IMR-90 (cell line): ENCODE results near the gene CHST2. TPM values are rescaled to one million over a fixed set of nuclear protein-coding genes. Genes with fewer than 3 reads are reported as not detected.
A peak's percentile ranks its signal among the peaks of the same experiment; 100 is the strongest.

Source experiments
- ATAC-seq: fragments of 200-7000 bp; cut with Tn5 transposase; 2 replicates; pipeline ENCODE4 v1.9.1; 2020; ENCODE audit warnings: low read depth, mild to moderate bottlenecking, moderate library complexity
- BruUV-seq: library from RNA; stranded (reverse); fragments of 400-500 nt; replicated peaks from 2 replicates; lab custom pipeline; 2021; lab: Mats Ljungman, UMichigan
- CTCF ChIA-PET: fragments of 300-600 bp; formaldehyde crosslinking; extraction: SDS; loops from one replicate; lab custom pipeline; 2021; ENCODE audit warnings: antibody characterized with exemption; lab: Yijun Ruan, JAX
- POLR2A ChIA-PET: fragments of 300-600 bp; sonication (Branson Sonifier 250); formaldehyde crosslinking; loops from one replicate; lab custom pipeline; 2022; ENCODE audit warnings: antibody characterized with exemption; ENCODE audit not compliant: unreplicated experiment; lab: Charles Lee
- DNase-seq: peaks from one replicate; pipeline ENCODE4 v3.0.0; 2013
- H2AFZ ChIP-seq: replicated peaks from 2 replicates; pipeline ENCODE3; 2013; ENCODE audit warnings: low read length, mild to moderate bottlenecking; ENCODE audit not compliant: poor library complexity
- H2AK5ac ChIP-seq: 2 replicates; pipeline ENCODE4 v1.6.1; 2013; ENCODE audit warnings: low read depth, low read length, inconsistent platforms
- H2AK9ac ChIP-seq: replicated peaks from 2 replicates; pipeline ENCODE3; 2013; ENCODE audit warnings: mild to moderate bottlenecking, low read depth, low read length, moderate library complexity; ENCODE audit not compliant: poor library complexity
- H2BK120ac ChIP-seq: 2 replicates; pipeline ENCODE4 v1.6.1; 2013; ENCODE audit warnings: low read depth, low read length, inconsistent platforms
- H2BK15ac ChIP-seq: 3 replicates; pipeline ENCODE4 v1.6.1; 2013; ENCODE audit warnings: low read depth, low read length, inconsistent platforms
- H2BK20ac ChIP-seq: 2 replicates; pipeline ENCODE4 v1.6.1; 2013; ENCODE audit warnings: low read depth, mild to moderate bottlenecking, inconsistent platforms, low read length, moderate library complexity
- H2BK5ac ChIP-seq: 2 replicates; pipeline ENCODE4 v1.6.1; 2013; ENCODE audit warnings: mild to moderate bottlenecking, low read depth, low read length, inconsistent platforms; ENCODE audit not compliant: poor library complexity, severe bottlenecking
- H3K14ac ChIP-seq: replicated peaks from 2 replicates; pipeline ENCODE4 v1.6.1; 2013; ENCODE audit warnings: low read depth, low read length, inconsistent platforms
- H3K18ac ChIP-seq: 2 replicates; pipeline ENCODE4 v1.6.1; 2013; ENCODE audit warnings: low read depth, low read length, control low read depth
- H3K23ac ChIP-seq: 2 replicates; pipeline ENCODE4 v1.6.1; 2013; ENCODE audit warnings: low read depth, low read length, inconsistent platforms
- H3K27ac ChIP-seq: 2 replicates; pipeline ENCODE4 v1.5.1; 2013; ENCODE audit warnings: mild to moderate bottlenecking, control low read depth, low read length; ENCODE audit not compliant: insufficient read depth
- H3K27me3 ChIP-seq: 2 replicates; pipeline ENCODE4 v1.6.1; 2013; ENCODE audit warnings: low read length; ENCODE audit not compliant: control insufficient read depth, insufficient read depth
- H3K36me3 ChIP-seq: 2 replicates; pipeline ENCODE4 v1.6.1; 2013; ENCODE audit warnings: low read length, mixed read lengths; ENCODE audit not compliant: control insufficient read depth, insufficient read depth
- H3K4ac ChIP-seq: 2 replicates; pipeline ENCODE4 v1.6.1; 2013; ENCODE audit warnings: low read depth, low read length, inconsistent platforms
- H3K4me1 ChIP-seq: 2 replicates; pipeline ENCODE4 v1.6.1; 2013; ENCODE audit warnings: low read length, mixed read lengths; ENCODE audit not compliant: control insufficient read depth, insufficient read depth
- H3K4me2 ChIP-seq: 2 replicates; pipeline ENCODE4 v1.6.1; 2013; ENCODE audit warnings: low read depth, mild to moderate bottlenecking, control low read depth, low read length, moderate library complexity
- H3K4me3 ChIP-seq: 2 replicates; pipeline ENCODE4 v1.5.1; 2013; ENCODE audit warnings: low read depth, mild to moderate bottlenecking, control low read depth, low read length, moderate library complexity; ENCODE audit not compliant: insufficient read depth
- H3K56ac ChIP-seq: 2 replicates; pipeline ENCODE4 v1.6.1; 2013; ENCODE audit warnings: low read length, inconsistent platforms; ENCODE audit not compliant: insufficient read depth; ENCODE audit errors: extremely low read depth
- H3K79me1 ChIP-seq, 2 experiments: 2 replicates each; pipeline ENCODE4 v1.6.1; 2013; ENCODE audit warnings: low read length in 2 of 2, inconsistent platforms in 1 of 2, low read depth in 1 of 2
- H3K9ac ChIP-seq: 2 replicates; pipeline ENCODE4 v1.6.1; 2013; ENCODE audit warnings: low read depth, low read length, control low read depth
- H3K9me1 ChIP-seq: 2 replicates; pipeline ENCODE4 v1.6.1; 2013; ENCODE audit warnings: low read length, inconsistent platforms; ENCODE audit not compliant: insufficient read depth
- H3K9me3 ChIP-seq: 2 replicates; pipeline ENCODE4 v1.6.1; 2013; ENCODE audit warnings: low read length; ENCODE audit not compliant: control insufficient read depth, insufficient read depth
- H4K20me1 ChIP-seq: 2 replicates; pipeline ENCODE4 v1.6.1; 2013; ENCODE audit warnings: low read length, inconsistent platforms; ENCODE audit not compliant: insufficient read depth
- H4K5ac ChIP-seq: 2 replicates; pipeline ENCODE4 v1.6.1; 2013; ENCODE audit warnings: mild to moderate bottlenecking, low read depth, low read length, control low read depth
- H4K8ac ChIP-seq, 2 experiments: 2 replicates each; pipeline ENCODE4 v1.6.1; 2013; ENCODE audit warnings: low read depth in 2 of 2, low read length in 2 of 2, control low read depth in 1 of 2, inconsistent platforms in 1 of 2
- H4K91ac ChIP-seq: 2 replicates; pipeline ENCODE4 v1.6.1; 2013; ENCODE audit warnings: low read depth, low read length, inconsistent platforms; ENCODE audit not compliant: insufficient read depth
- CEBPB ChIP-seq: IDR thresholded peaks from 2 replicates; pipeline ENCODE4 v1.6.1; 2012; ENCODE audit warnings: low read depth, low read length, improper control_type of control experiment
- CTCF ChIP-seq: conservative IDR thresholded peaks from 2 replicates; pipeline ENCODE4 v1.5.1; 2012; ENCODE audit warnings: mild to moderate bottlenecking, low read depth, low read length, improper control_type of control experiment
- FOS ChIP-seq: fragments of 150-350 bp; IDR thresholded peaks from 2 replicates; pipeline ENCODE4 v1.6.1; 2016; ENCODE audit warnings: low read depth, low read length
- RAD21 ChIP-seq: IDR thresholded peaks from 2 replicates; pipeline ENCODE4 v1.6.1; 2012; ENCODE audit warnings: low read length, improper control_type of control experiment
- RFX5 ChIP-seq: IDR thresholded peaks from 2 replicates; pipeline ENCODE4 v1.8.0; 2012; ENCODE audit warnings: low read depth, mild to moderate bottlenecking, low read length, moderate library complexity
- WGBS, 2 experiments: methylation state at CpG; one replicate each; pipeline versions ENCODE4 v1.1.5 to v1.1.7; 2013; ENCODE audit warnings: missing lambda C conversion rate in 2 of 2; ENCODE audit not compliant: insufficient read length in 1 of 2; ENCODE audit errors: extremely low coverage in 2 of 2; 5-methylcytosine and 5-hydroxymethylcytosine counted together
- dilution Hi-C: fragments of 300-500 bp; cut with HindIII; formaldehyde crosslinking; loops from one replicate; pipeline ENCODE4 v1.14.3; 2018; ENCODE audit warnings: low sequenced_read_pairs; ENCODE audit not compliant: unreplicated experiment
- in situ Hi-C: fragments of 300-500 bp; cut with MboI; formaldehyde crosslinking; loops from 3 replicates; pipeline ENCODE4 v1.14.3; 2019; ENCODE audit warnings: low sequenced_read_pairs, inconsistent platforms, mixed read lengths
- intact Hi-C: fragments of 100-400 bp; cut with micrococcal nuclease; formaldehyde crosslinking; loops from 2 replicates; pipeline ENCODE4 v1.10.0; 2022
- polyA plus RNA-seq, 3 experiments: library from polyadenylated mRNA; depleted of rRNA; stranded (reverse); fragments of >200 nt; gene quantifications; 2 replicates each; pipeline ENCODE4 v1.2.3, GENCODE V29; 2012; ENCODE audit warnings: low replicate concordance in 1 of 3
- total RNA-seq: library from RNA; depleted of rRNA; stranded (reverse); fragments of >200 nt; gene quantifications from 2 replicates; pipeline ENCODE4 v1.2.3, GENCODE V29; 2012

The CHST2 gene
- total and polyA plus RNA-seq, 2 of the 4 experiments (the other 2 are of a cell fraction) = 0.90 to 1.4 TPM

GRCh38 chr3:143070977-143071551, 48.5 kb upstream of the CHST2 start:
- H3K36me3 ChIP-seq = no peaks in the 10 kb centered on the region
- no peak overlapping the region for H2BK15ac ChIP-seq
- no CpG with 5 or more reads among the region's 3 CpGs for WGBS, 2 experiments
- peak overlapping the region; percentile 13; the same call in 1 of the 2 replicates for H3K4me2 ChIP-seq
- no peaks in the 10 kb centered on the region; the same call in 1 of the 2 replicates for H3K27me3 ChIP-seq
- DNase-seq (peak; percentile 82), ATAC-seq (peak; percentile 91)
- H2AFZ ChIP-seq = no peak overlapping the region
- no peak overlapping the region for H2BK5ac ChIP-seq
- no peak overlapping the region for H3K18ac ChIP-seq
- H3K4me3 ChIP-seq = no peak overlapping the region
- H4K8ac ChIP-seq = no peak overlapping the region
- no peak overlapping the region for H3K56ac ChIP-seq
- no peak overlapping the region for H3K14ac ChIP-seq
- ChIA-PET POLR2A (no interaction called here), CTCF (interaction anchor here (0.7 to 1.5 kb wide), 3 partner anchors 10 to 604 kb away, joined by 3 to 4 read pairs (median 3); no protein-coding TSS in a partner anchor)
- intact Hi-C loops (loop anchor here (5.0 kb wide), 1 partner anchor 601 kb away; no protein-coding TSS in a partner anchor), in situ Hi-C loops (no loop called here), dilution Hi-C loops (no loop called here)
- H3K27ac ChIP-seq = no peak overlapping the region
- no peaks in the 10 kb centered on the region for H3K79me1 ChIP-seq
- no peak overlapping the region for H4K91ac ChIP-seq
- H3K23ac ChIP-seq = no peak overlapping the region
- no peak overlapping the region for H3K9ac ChIP-seq
- no peak overlapping the region for H2BK120ac ChIP-seq
- no peaks in the 10 kb centered on the region for H3K9me3 ChIP-seq
- H2AK5ac ChIP-seq = no peak overlapping the region
- H3K9me1 ChIP-seq = no peaks in the 10 kb centered on the region
- H3K4me1 ChIP-seq = peaks cover 5% of the 10 kb centered on the region
- no peak overlapping the region for H4K5ac ChIP-seq
- no peaks in the 10 kb centered on the region for H4K20me1 ChIP-seq
- BruUV-seq = no TSS peak
- 0 out of 2 replicates have a peak overlapping the region, but pooled peaks have one; percentile 24 for H2BK20ac ChIP-seq
- no peak overlapping the region for H2AK9ac ChIP-seq
- H3K4ac ChIP-seq = no peak overlapping the region
- TF ChIP-seq FOS (0 out of 2 replicates have a peak, but pooled peaks have one; percentile 26), CEBPB (peak; percentile 62), RFX5 (no peak), RAD21 (0 out of 2 replicates have a peak, but pooled peaks have one; percentile 0), CTCF (peak; percentile 13; the same call in 1 of the 2 replicates)
